Left lobe of liver (tissue), 2 donors: ENCODE results near the gene TBC1D12. TPM values are rescaled to one million over a fixed set of nuclear protein-coding genes. Genes with fewer than 3 reads are reported as not detected.

ENCODE experiments used
- ATAC-seq: fragments of 200-7000 bp; cut with Tn5 transposase; one replicate; pipeline ENCODE4 v1.9.1; 2020; ENCODE audit warnings: mild to moderate bottlenecking, moderate library complexity
- DNase-seq: peaks from one replicate; pipeline ENCODE4 v3.0.0-alpha.2; 2020; ENCODE audit warnings: low spot score
- total RNA-seq: library from RNA; stranded (reverse); gene quantifications from one replicate; pipeline ENCODE4 v1.2.1, GENCODE V29; 2021
- donor health status: DM: no; HTN: no; CAD: no; lungs with moderate emphysema.
- donor health status: DM: no; HTN: yes; CAD: no.

Gene TBC1D12
- total RNA-seq, 1 donor from 2014 or later: 4.5 TPM

DNA sequence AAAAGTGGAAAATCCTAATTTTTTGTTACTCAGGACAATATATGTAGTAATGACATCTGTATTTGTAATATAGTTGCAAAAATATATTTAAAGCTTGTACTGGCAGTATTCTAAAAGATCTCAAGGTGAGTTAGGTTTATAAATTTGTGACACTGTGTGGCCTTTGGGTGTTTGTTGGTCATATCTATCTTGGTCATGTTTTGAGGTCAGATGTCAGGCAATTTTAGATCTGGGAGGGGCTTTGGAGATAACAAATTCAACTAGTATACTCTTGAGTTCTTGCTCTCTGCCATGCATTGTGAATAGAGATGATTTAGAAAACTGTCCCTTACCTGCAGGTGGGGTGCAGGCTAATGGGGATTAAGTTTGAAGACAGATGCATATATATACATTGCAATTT, 3.1 kb downstream of the TBC1D12 start:
- no peak for DNase-seq
- no peak for ATAC-seq

DNA sequence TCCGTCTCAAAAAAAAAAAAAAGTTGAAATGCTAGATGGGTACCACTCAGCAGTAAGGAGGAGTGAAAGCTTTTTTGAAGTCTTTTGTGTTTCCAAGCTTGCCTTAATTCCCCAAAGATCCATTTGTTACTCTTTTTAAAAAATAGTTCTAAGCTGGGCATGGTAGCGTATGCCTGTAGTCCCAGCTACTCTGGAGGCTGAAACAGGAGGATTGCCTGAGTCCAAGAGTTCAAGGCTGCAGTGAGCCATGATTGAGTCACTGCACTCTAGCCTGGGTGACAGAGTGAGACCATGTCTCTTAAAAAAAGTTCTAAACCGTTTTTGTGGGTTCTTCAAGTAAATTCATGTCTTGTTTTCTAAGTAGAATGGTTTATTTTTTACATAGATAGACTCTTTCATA, 5.3 kb downstream of the TBC1D12 start:
- DNase-seq (no peak), ATAC-seq (no peak)

DNA sequence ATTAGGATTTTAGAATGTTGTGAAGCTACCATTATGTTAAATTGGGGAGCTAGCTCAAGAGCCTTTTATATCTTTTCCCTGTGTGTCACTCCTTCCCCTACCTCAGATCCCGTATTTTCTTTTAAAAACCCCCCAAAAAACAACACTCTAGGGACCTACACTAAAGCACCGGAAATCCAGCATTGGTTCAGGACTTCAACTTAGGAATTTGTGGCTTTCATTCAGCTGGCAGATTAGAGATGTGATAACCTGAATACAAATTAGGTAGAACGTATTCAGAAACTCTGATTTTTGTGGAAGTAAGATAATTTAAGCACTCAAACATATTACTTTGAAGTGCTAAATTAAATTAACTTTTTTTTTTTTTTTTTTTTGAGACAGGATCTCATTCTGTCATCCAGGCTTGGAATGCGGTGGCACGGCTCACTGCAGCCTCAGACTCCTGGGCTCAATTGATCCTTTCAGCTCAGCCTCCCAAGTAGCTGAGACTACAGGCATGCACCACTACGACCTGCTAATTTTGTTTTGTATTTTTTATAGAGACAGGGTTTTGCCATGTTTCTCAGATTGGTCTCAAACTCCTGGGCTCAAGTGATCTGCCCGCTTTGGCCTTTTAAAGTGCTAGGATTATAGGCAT, 6.8 kb downstream of the TBC1D12 start:
- ATAC-seq (no peak), DNase-seq (no peak)

- no peak for ATAC-seq
- no peak for DNase-seq
These were observed 9.0 kb downstream of the TBC1D12 start for GRCh38 chr10:94411304-94411703.

GRCh38 chr10:94412449-94412848, 10.1 kb downstream of the TBC1D12 start:
- DNase-seq (no peak), ATAC-seq (no peak)

GRCh38 chr10:94413361-94413760, 11.0 kb downstream of the TBC1D12 start:
- DNase-seq (no peak), ATAC-seq (no peak)

DNA sequence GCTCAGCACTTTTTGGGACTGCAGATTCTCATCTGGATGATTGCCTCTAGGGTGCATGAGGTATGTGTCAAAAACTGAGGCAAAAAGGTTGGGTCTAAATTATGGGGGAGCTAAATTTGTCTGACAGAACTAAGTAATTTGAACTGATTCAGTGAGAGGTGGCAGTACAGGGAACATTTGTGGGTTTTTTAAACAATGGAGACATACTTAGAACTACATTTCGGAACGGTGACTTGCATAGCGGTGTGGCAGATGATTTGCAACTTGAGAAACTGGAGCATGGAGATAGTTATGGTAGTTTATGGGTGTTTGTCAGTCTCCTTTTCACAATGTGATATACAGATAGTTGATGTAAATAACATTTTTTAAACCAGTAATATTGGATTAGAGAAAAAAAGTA, 14.6 kb downstream of the TBC1D12 start:
- no peak for DNase-seq
- no peak for ATAC-seq

GRCh38 chr10:94417321-94417720, 15.0 kb downstream of the TBC1D12 start:
- ATAC-seq: no peak

DNA sequence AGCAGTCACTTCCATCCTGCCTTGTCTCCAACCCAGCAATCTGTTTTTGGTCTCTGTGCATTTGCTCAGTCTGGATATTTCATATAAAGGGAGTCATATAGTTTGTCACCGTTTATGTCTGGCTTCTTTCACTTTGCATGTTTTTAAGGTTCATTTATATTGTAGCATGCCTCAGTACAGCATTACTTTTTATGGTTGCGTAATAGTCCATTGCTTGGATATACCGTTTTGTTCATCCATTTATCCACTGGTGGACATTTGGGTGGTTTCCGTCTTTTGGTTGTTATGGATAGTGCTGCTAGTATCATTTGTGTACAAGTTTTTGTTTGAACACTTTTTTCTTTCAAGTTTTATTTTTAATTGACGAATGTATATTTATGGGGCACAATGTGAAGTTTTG, 18.2 kb downstream of the TBC1D12 start:
- DNase-seq (no peak), ATAC-seq (no peak)

More at GRCh38 chr10:94417321-94417720, 15.0 kb downstream of the TBC1D12 start:
- DNase-seq: no peak

GRCh38 chr10:94420998-94421528, 18.7 kb downstream of the TBC1D12 start:
- no peak for DNase-seq
- no peak for ATAC-seq

DNA sequence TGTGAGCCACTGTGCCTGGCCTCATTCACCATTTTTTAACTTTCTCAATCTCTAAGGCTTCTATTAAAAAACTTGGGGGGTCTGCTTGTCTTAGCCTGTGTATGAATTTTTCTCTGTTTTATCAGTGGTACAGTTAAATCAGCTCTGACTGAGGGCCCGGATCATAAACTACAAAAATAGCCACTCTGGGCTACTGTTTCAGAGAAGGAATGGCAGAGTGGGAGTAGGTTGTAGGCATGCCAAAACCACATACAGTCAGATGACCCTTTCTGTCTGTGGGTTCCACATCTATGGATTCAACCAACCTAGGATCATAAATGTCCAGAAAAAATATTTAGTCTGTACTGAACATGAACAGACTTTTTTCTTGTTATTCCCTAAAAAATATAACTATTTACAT, 21.3 kb downstream of the TBC1D12 start:
- DNase-seq: no peak
- no peak for ATAC-seq

GRCh38 chr10:94424714-94425337, 22.5 kb downstream of the TBC1D12 start:
- no peak for ATAC-seq

DNA sequence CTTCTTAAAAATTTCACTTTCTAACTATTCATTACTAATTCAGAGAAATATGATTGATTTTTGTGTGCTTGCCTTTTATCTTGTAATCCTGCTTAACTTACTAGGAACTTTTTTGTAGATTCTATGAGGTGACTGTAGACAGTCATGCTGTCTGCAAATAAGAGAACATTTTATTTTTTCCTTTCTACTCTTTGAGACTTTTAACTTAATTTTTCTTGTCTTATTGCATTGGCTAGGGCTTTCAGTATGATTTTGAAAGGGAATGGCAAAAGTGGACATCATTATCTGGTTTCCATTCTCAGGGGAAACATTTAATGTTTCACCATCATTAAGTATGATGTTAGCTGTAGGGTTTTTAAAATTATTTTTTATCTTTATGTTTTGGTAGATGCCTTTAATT, 23.6 kb downstream of the TBC1D12 start:
- ATAC-seq: no peak

More at GRCh38 chr10:94424714-94425337, 22.5 kb downstream of the TBC1D12 start:
- no peak for DNase-seq

GRCh38 chr10:94427166-94427565, 24.8 kb downstream of the TBC1D12 start:
- DNase-seq (no peak), ATAC-seq (no peak)

More for the DNA sequence above, 23.6 kb downstream of the TBC1D12 start:
- no peak for DNase-seq

GRCh38 chr10:94428766-94429707, 26.7 kb downstream of the TBC1D12 start:
- ATAC-seq: no peak
- DNase-seq: no peak

DNA sequence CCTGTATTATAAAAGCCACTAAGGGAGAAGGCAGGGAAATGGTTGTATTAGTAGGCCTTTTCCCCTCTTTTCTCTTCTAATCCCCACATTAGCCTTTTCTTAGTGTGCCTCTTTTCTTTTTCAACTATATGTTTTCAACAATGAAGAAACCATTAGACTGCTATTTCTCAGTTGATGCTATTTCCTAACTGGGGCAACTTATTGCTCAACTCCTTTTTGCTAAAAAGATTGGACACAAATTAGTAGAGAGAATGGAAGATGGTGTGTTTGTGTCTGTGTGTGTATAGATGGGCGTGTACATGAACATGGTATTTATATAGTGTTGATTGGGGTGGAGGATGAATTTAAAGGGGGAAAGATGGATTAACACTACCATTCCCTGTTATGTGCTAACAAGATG, 28.4 kb downstream of the TBC1D12 start:
- no peak for DNase-seq
- no peak for ATAC-seq

- no peak for ATAC-seq
- no peak for DNase-seq
These were observed 30.1 kb downstream of the TBC1D12 start for GRCh38 chr10:94432443-94432842.

DNA sequence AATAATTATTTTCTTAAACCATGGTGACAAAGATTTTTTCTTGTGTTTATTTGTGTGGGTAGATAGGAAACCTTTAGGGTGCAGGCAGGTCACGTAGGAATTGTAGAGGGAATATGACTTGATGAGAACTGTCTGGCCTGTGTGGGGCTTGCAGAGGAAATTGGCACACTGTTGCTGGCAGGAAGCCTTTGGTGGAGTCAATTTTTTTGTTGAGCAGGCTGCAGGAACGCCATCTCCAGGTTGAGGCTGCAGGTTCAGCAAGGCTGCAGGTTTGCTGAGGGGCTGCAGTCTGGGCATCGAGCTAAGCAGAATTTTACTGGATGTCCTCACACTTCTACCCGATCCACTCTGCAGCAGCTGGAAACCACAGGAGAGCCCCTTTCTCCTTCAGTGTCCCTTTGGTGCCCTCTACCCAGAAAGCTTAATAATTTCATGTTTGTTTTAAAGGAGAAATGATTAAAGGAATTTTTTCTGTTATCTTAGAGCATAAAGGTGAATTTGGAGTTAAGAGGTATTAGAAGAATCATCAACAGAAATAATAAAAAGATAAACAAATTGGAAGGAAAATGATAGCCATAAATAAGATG, 37.0 kb downstream of the TBC1D12 start:
- no peak for DNase-seq
- peak; percentile 79 for ATAC-seq

DNA sequence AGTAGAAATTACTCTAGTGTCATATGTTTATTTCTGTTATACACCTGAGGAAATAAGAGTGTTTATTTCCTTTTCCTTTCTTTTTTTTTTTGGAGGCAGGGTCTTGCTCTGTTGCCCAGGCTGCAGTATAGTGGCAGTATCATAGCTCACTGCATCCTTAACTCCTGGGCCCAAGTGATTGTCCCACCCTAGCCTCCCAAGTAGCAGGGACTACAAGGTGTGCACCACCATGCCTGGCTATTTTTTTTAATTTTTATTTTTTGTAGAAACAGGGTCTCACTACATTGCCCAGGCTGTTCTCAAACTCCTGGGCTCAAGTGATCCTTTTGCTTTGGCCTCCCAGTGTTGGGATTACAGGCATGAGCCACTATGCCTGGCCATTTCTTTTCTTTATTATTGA, 37.8 kb downstream of the TBC1D12 start:
- ATAC-seq: no peak
- no peak for DNase-seq

GRCh38 chr10:94443047-94443446, 40.7 kb downstream of the TBC1D12 start:
- DNase-seq: no peak
- ATAC-seq: peak; percentile 16

- ATAC-seq: no peak
These were observed 41.2 kb downstream of the TBC1D12 start for GRCh38 chr10:94443549-94443948.

More at GRCh38 chr10:94443549-94443948, 41.2 kb downstream of the TBC1D12 start:
- DNase-seq: no peak
